ENCODE data around the gene DCUN1D3. TPM values are rescaled to one million over a fixed set of nuclear protein-coding genes. Genes with fewer than 3 reads are reported as not detected.

Gene DCUN1D3
- total RNA-seq, 1 experiment from 2014 or later, result 10.0 TPM

Small RNA genes within 50 kb of the gene (small RNA-seq; reads per million reads assigned to genes)
- 0 to 0.06 reads per million in 2 experiments for gene RF00618

Other genes with a start within 250 kb of the DCUN1D3 start
- gene ACSM1, start 202.7 kb downstream of the DCUN1D3 start, total RNA-seq (2014; rRNA removed; shearing (Covaris generic)), result not detected in 2 replicates
- 63.6 and 65.1 TPM in 2 replicates for gene THUMPD1, start 158.5 kb downstream of the DCUN1D3 start, total RNA-seq (2014; rRNA removed; shearing (Covaris generic))
- 1.6 and 2.1 TPM in 2 replicates for gene ACSM3, start 136.3 kb downstream of the DCUN1D3 start, total RNA-seq (2014; rRNA removed; shearing (Covaris generic))
- 29.1 and 38.4 TPM in 2 replicates for gene ERI2, start 93.9 kb downstream of the DCUN1D3 start, total RNA-seq (2014; rRNA removed; shearing (Covaris generic))
- 6.1 and 6.5 TPM in 2 replicates for gene REXO5, start 93.8 kb downstream of the DCUN1D3 start, total RNA-seq (2014; rRNA removed; shearing (Covaris generic))
- gene LYRM1, start 413 bp upstream of the DCUN1D3 start, total RNA-seq (2014; rRNA removed; shearing (Covaris generic)), result 72.7 and 74.2 TPM in 2 replicates